Activated CD8-positive, alpha-beta T cell treated with anti-CD3 and anti-CD28 coated beads, Interleukin-2, amount 10 ng/mL, durations not matched to agents 7 days and 5 days (primary cell): ENCODE measurements around the gene RALGPS2. TPM values are rescaled to one million over a fixed set of nuclear protein-coding genes. Genes with fewer than 3 reads are reported as not detected.
A peak's percentile ranks its signal among the peaks of the same experiment; 100 is the strongest.

Experiments used
- ATAC-seq: fragments of 150-1000 bp; cut with Tn5 transposase; one replicate; pipeline ENCODE4 v1.10.0; 2021; ENCODE audit warnings: moderate library complexity
- CTCF ChIA-PET: fragments of 350-600 bp; sonication (Branson Sonifier 250); formaldehyde crosslinking; loops from one replicate; lab custom pipeline; 2021; ENCODE audit warnings: antibody characterized with exemption; lab: Charles Lee
- POLR2A ChIA-PET: fragments of 350-600 bp; sonication (Branson Sonifier 250); formaldehyde crosslinking; loops from one replicate; lab custom pipeline; 2021; ENCODE audit warnings: antibody characterized with exemption; lab: Charles Lee
- DNase-seq: peaks from one replicate; pipeline ENCODE4 v3.0.0-alpha.2; 2020
- H3K27ac Mint-ChIP-seq: one replicate; pipeline ENCODE4 v1.8.0; 2021; ENCODE audit warnings: mild to moderate bottlenecking, mixed read lengths
- H3K27me3 Mint-ChIP-seq: one replicate; pipeline ENCODE4 v1.8.0; 2021; ENCODE audit warnings: low read depth, mixed read lengths
- H3K36me3 Mint-ChIP-seq: one replicate; pipeline ENCODE4 v1.8.0; 2021; ENCODE audit warnings: low read depth, mixed read lengths
- H3K4me1 Mint-ChIP-seq: one replicate; pipeline ENCODE4 v1.8.0; 2021; ENCODE audit warnings: low read depth, mixed read lengths
- H3K4me3 Mint-ChIP-seq: one replicate; pipeline ENCODE4 v1.8.0; 2021; ENCODE audit warnings: mild to moderate bottlenecking, mixed read lengths
- H3K9me3 Mint-ChIP-seq: one replicate; pipeline ENCODE4 v1.8.0; 2022; ENCODE audit warnings: mixed read lengths; ENCODE audit not compliant: insufficient read depth
- total RNA-seq, 2 experiments: library from RNA; stranded (reverse); gene quantifications; one replicate each; pipeline ENCODE4 v1.2.3, GENCODE V29; 2021

RALGPS2 gene
- total RNA-seq, 2 experiments from 2014 or later = 4.0 to 5.1 TPM

DNA sequence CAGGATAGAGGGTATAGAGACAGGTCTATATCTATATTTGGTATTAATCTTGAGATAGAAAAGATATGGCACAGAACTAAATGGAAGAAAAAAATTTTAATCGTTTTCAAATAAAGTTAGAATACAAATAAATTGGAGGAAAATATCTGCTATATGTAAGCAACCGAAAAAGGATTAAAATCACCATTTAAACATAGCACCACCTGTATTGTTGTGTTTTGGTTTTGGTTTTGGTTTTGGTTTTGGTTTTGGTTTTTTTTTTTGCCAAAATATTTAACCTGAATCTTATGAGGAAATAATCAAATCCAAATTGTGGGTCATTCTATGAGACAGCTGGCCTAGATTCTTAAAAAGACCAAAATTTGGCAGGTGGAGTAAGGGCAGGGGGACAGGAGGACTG is 174.4 kb downstream of the RALGPS2 start:
- Mint-ChIP-seq H3K4me3 (no peak overlapping the region), H3K27ac (peak overlapping the region; percentile 35)

GRCh38 chr1:178901482-178902125 is 176.6 kb downstream of the RALGPS2 start:
- H3K27ac Mint-ChIP-seq = no peak overlapping the region
- H3K9me3 Mint-ChIP-seq = no peaks in the 10 kb centered on the region
- H3K4me3 Mint-ChIP-seq = no peak overlapping the region
- H3K36me3 Mint-ChIP-seq = peaks cover 3% of the 10 kb centered on the region
- no peak for DNase-seq
- POLR2A ChIA-PET = interaction anchor here (0.6 kb wide), 1 partner anchor 28 kb away, joined by 3 read pairs; no protein-coding TSS in a partner anchor
- no peak for ATAC-seq
- CTCF ChIA-PET = no interaction called here
- peaks cover 3% of the 10 kb centered on the region for H3K4me1 Mint-ChIP-seq
- no peaks in the 10 kb centered on the region for H3K27me3 Mint-ChIP-seq

More for the DNA sequence above, 174.4 kb downstream of the RALGPS2 start:
- H3K9me3 Mint-ChIP-seq = no peaks in the 10 kb centered on the region
- ATAC-seq (no peak), DNase-seq (no peak)
- H3K27me3 Mint-ChIP-seq = no peaks in the 10 kb centered on the region
- H3K4me1 Mint-ChIP-seq = peaks cover 3% of the 10 kb centered on the region
- POLR2A ChIA-PET = no interaction called here
- peaks cover 5% of the 10 kb centered on the region for H3K36me3 Mint-ChIP-seq
- CTCF ChIA-PET = interaction anchor here (1.4 kb wide), 1 partner anchor 104 kb away, joined by 4 read pairs; no protein-coding TSS in a partner anchor

DNA sequence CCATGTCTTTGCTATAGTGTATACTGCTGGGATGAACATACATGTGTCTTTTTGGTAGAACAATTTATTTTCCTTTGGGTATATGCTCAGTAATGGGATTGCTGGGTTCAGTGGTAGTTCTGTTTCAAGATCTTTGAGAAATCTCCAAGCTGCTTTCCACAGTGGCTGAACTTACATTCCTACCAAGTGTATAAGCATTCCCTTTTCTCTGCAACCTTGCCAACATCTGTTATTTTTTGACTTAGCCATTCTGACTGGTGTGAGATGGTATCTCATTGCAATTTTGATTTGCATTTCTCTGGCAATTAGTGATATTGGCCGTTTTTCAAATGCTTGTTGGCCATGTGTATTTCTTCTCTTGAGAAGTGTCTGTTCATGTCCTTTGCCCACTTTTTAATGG is 183.3 kb downstream of the RALGPS2 start:
- no peaks in the 10 kb centered on the region for H3K4me1 Mint-ChIP-seq
- H3K27me3 Mint-ChIP-seq = no peaks in the 10 kb centered on the region
- DNase-seq = no peak
- no peak overlapping the region for H3K4me3 Mint-ChIP-seq
- H3K27ac Mint-ChIP-seq = no peak overlapping the region
- peaks cover 5% of the 10 kb centered on the region for H3K9me3 Mint-ChIP-seq
- ATAC-seq = no peak
- POLR2A ChIA-PET = no interaction called here
- CTCF ChIA-PET = no interaction called here
- peaks cover 2% of the 10 kb centered on the region for H3K36me3 Mint-ChIP-seq

GRCh38 chr1:178910023-178910422 is 185.0 kb downstream of the RALGPS2 start:
- no peak overlapping the region for H3K27ac Mint-ChIP-seq
- CTCF ChIA-PET = interaction anchor here (0.6 kb wide), 1 partner anchor 13 kb away, joined by 4 read pairs; no protein-coding TSS in a partner anchor
- H3K4me1 Mint-ChIP-seq = no peaks in the 10 kb centered on the region
- no peaks in the 10 kb centered on the region for H3K27me3 Mint-ChIP-seq
- H3K36me3 Mint-ChIP-seq = peaks cover 2% of the 10 kb centered on the region
- ATAC-seq (no peak), DNase-seq (no peak)
- peaks cover 5% of the 10 kb centered on the region for H3K9me3 Mint-ChIP-seq
- no peak overlapping the region for H3K4me3 Mint-ChIP-seq
- POLR2A ChIA-PET = no interaction called here

- Mint-ChIP-seq H3K9me3 (peaks cover 5% of the 10 kb centered on the region), H3K36me3 (peaks cover 2% of the 10 kb centered on the region), H3K27me3 (no peaks in the 10 kb centered on the region), H3K27ac (no peak overlapping the region), H3K4me1 (no peaks in the 10 kb centered on the region), H3K4me3 (no peak overlapping the region)
- ChIA-PET CTCF (interaction anchor here (0.9 kb wide), 1 partner anchor 91 kb away, joined by 3 read pairs; no protein-coding TSS in a partner anchor), POLR2A (no interaction called here)
- no peak for DNase-seq
- ATAC-seq = no peak
These were observed 187.6 kb downstream of the RALGPS2 start for GRCh38 chr1:178912597-178912996.

DNA sequence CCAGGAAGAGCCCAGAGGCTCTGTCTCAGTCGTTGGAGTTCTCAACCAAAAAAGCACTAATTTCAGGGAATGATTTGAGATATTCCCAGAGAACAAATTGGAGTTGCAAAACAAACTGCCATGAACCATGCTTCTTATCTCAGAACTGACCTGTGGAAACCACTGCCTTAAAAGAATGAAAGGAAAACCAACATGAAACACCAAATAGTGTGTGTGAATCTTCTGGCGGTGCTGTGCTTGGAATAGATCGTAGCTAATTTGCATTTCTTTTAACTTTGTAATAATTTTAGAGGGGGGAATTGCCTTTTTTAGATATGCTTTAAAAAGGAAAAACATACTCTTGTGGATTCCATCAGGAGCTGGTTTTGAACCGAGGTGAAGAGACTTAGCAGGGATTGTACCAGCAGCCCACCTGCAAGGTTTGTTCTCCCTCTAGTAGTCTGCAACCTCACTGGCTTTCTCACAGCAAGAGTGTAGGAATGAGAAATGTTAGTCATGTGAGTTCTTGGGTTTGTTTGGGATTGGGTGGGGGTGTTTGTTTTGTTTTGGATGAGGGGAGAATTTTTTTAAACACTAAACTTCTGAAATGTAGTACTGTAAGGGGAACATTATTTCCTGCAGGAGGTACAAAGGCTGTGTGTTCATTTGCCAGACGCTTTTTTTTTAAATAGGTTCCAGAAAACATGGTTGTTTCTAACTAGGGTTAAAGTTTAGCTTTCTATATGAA is 191.6 kb downstream of the RALGPS2 start:
- no peak overlapping the region for H3K4me3 Mint-ChIP-seq
- POLR2A ChIA-PET = no interaction called here
- CTCF ChIA-PET = no interaction called here
- H3K36me3 Mint-ChIP-seq = no peaks in the 10 kb centered on the region
- H3K9me3 Mint-ChIP-seq = no peaks in the 10 kb centered on the region
- DNase-seq (no peak), ATAC-seq (no peak)
- no peak overlapping the region for H3K27ac Mint-ChIP-seq
- no peaks in the 10 kb centered on the region for H3K4me1 Mint-ChIP-seq
- no peaks in the 10 kb centered on the region for H3K27me3 Mint-ChIP-seq

DNA sequence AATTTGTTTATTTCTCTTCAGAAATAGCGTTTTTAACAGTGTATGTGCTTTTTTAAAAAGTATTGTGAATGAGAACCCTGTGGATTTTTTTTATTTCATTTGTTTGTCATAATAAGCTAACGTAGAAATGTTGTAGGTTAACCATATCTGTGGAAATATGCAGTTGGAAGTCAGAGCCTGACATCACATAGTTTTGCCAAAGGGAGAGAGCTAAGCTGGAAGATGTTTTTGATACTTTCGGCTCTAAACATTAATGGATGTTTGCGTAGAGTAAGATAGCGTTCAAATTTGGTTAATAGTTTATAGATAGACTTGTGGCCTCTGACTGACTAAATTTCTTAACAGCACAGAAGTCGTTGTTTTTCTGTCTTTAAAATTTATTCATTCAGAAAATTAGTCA is 193.3 kb downstream of the RALGPS2 start:
- H3K4me3 Mint-ChIP-seq = no peak overlapping the region
- CTCF ChIA-PET = interaction anchor here (1.5 kb wide), 1 partner anchor 85 kb away, joined by 7 read pairs; no protein-coding TSS in a partner anchor
- POLR2A ChIA-PET = no interaction called here
- ATAC-seq = no peak
- H3K27ac Mint-ChIP-seq = no peak overlapping the region
- no peaks in the 10 kb centered on the region for H3K9me3 Mint-ChIP-seq
- H3K4me1 Mint-ChIP-seq = no peaks in the 10 kb centered on the region
- no peaks in the 10 kb centered on the region for H3K36me3 Mint-ChIP-seq
- H3K27me3 Mint-ChIP-seq = no peaks in the 10 kb centered on the region
- no peak for DNase-seq

- Mint-ChIP-seq H3K27me3 (no peaks in the 10 kb centered on the region), H3K9me3 (no peaks in the 10 kb centered on the region), H3K4me3 (no peak overlapping the region), H3K27ac (no peak overlapping the region), H3K36me3 (no peaks in the 10 kb centered on the region), H3K4me1 (no peaks in the 10 kb centered on the region)
- DNase-seq = no peak
- POLR2A ChIA-PET = no interaction called here
- CTCF ChIA-PET = interaction anchor here (1.5 kb wide), 1 partner anchor 85 kb away, joined by 7 read pairs; no protein-coding TSS in a partner anchor
- ATAC-seq = no peak
These were observed 193.9 kb downstream of the RALGPS2 start for GRCh38 chr1:178918955-178919354.

DNA sequence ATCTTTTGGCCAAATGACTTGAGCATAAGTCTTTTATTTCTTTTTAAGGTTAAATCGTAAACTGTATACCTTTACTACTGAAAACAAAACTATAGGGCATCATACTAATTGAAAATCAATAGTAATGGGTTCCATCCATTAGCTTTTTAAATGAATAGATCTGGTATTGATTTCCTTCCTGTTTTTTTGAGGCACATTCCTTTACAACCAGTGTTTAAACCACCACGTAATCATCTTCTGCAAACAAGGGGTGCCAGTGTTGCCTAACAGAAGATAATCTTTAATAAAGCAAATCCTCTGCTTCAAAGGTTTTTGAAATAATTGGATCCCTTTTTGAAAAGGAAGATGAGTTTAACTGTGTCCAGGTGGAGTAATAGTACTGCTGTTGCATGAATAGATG is 194.5 kb downstream of the RALGPS2 start:
- CTCF ChIA-PET = no interaction called here

GRCh38 chr1:178921499-178921898 is 196.5 kb downstream of the RALGPS2 start:
- Mint-ChIP-seq H3K27ac (no peak overlapping the region), H3K4me1 (no peaks in the 10 kb centered on the region), H3K27me3 (no peaks in the 10 kb centered on the region), H3K36me3 (no peaks in the 10 kb centered on the region), H3K9me3 (peaks cover 10% of the 10 kb centered on the region), H3K4me3 (no peak overlapping the region)
- ChIA-PET POLR2A (no interaction called here), CTCF (interaction anchor here (1.2 kb wide), 1 partner anchor 10 kb away, joined by 3 read pairs; no protein-coding TSS in a partner anchor)
- no peak for ATAC-seq
- no peak for DNase-seq

More for the DNA sequence above, 194.5 kb downstream of the RALGPS2 start:
- Mint-ChIP-seq H3K9me3 (peaks cover 5% of the 10 kb centered on the region), H3K27ac (no peak overlapping the region), H3K27me3 (no peaks in the 10 kb centered on the region), H3K4me1 (no peaks in the 10 kb centered on the region), H3K4me3 (no peak overlapping the region), H3K36me3 (no peaks in the 10 kb centered on the region)
- ATAC-seq (no peak), DNase-seq (no peak)
- POLR2A ChIA-PET = no interaction called here

- H3K9me3 Mint-ChIP-seq = peaks cover 10% of the 10 kb centered on the region
- H3K27ac Mint-ChIP-seq = no peak overlapping the region
- H3K27me3 Mint-ChIP-seq = no peaks in the 10 kb centered on the region
- POLR2A ChIA-PET = no interaction called here
- no peaks in the 10 kb centered on the region for H3K36me3 Mint-ChIP-seq
- H3K4me1 Mint-ChIP-seq = no peaks in the 10 kb centered on the region
- CTCF ChIA-PET = interaction anchor here (1.2 kb wide), 1 partner anchor 80 kb away, joined by 4 read pairs; no protein-coding TSS in a partner anchor
- no peak for DNase-seq
- no peak for ATAC-seq
- H3K4me3 Mint-ChIP-seq = no peak overlapping the region
These were observed 198.5 kb downstream of the RALGPS2 start for GRCh38 chr1:178923512-178923911.

- H3K36me3 Mint-ChIP-seq = no peaks in the 10 kb centered on the region
- peaks cover 10% of the 10 kb centered on the region for H3K9me3 Mint-ChIP-seq
- H3K27me3 Mint-ChIP-seq = no peaks in the 10 kb centered on the region
- ChIA-PET POLR2A (no interaction called here), CTCF (no interaction called here)
- H3K27ac Mint-ChIP-seq = no peak overlapping the region
- DNase-seq = no peak
- no peaks in the 10 kb centered on the region for H3K4me1 Mint-ChIP-seq
- ATAC-seq = no peak
- no peak overlapping the region for H3K4me3 Mint-ChIP-seq
These were observed 201.0 kb downstream of the RALGPS2 start for GRCh38 chr1:178926046-178926445.
